Measurements from ENCODE around the gene NR2C1.

NR2C1 gene

DNA sequence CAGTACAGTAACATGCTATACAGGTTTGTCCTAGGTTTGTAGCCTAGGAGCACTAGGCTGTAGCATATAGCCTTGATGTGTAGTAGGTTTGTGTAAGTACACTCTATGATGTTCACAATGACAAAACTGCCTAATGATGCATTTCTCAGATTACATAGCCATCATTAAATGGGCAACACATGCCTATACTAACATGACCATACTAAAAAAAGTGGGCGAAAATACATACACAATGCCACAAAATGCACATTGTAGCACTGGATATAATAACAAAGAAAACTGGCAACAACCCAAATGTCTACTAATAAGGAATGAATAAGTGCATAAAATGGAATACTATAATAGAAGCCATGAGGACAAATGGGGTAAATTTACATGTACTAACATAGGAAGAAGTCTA is 38.7 kb downstream of the NR2C1 start:
- no peaks in the 10 kb centered on the region for H3K27me3 ChIP-seq (replicated peaks; ENCODE audit: insufficient read depth, low read length)
- no peak for DNase-seq
- H3K9me2 ChIP-seq (replicated peaks; ENCODE audit: insufficient read depth, low read length) = no peaks in the 10 kb centered on the region
- H4K20me1 ChIP-seq (ENCODE audit: insufficient read depth, low read length) = no peaks in the 10 kb centered on the region
- H3K4me3 ChIP-seq (ENCODE audit: low read length) = no peak overlapping the region
- H3K4me2 ChIP-seq (ENCODE audit: low read depth, low read length) = no peak overlapping the region
- no peak for TF ChIP-seq EZH2phosphoT487 (IDR thresholded peaks at IDR 0.05; ENCODE audit: low read length)
- no peaks in the 10 kb centered on the region for H3K4me1 ChIP-seq (ENCODE audit: low read length)
- H3K9me3 ChIP-seq (replicated peaks; ENCODE audit: insufficient read depth, low read length) = no peaks in the 10 kb centered on the region
- H3K27ac ChIP-seq (ENCODE audit: low read length) = no peak overlapping the region
- no peak overlapping the region for H3K9ac ChIP-seq (ENCODE audit: low read length)
- no peaks in the 10 kb centered on the region for H3K36me3 ChIP-seq (replicated peaks; ENCODE audit: insufficient read depth, low read length)
- no peak overlapping the region for H2AFZ ChIP-seq (ENCODE audit: low read length)
- no peaks in the 10 kb centered on the region for H3K79me2 ChIP-seq (ENCODE audit: low read length)
- H3F3A ChIP-seq (ENCODE audit: insufficient read depth, low read length) = no peaks in the 10 kb centered on the region

DNA sequence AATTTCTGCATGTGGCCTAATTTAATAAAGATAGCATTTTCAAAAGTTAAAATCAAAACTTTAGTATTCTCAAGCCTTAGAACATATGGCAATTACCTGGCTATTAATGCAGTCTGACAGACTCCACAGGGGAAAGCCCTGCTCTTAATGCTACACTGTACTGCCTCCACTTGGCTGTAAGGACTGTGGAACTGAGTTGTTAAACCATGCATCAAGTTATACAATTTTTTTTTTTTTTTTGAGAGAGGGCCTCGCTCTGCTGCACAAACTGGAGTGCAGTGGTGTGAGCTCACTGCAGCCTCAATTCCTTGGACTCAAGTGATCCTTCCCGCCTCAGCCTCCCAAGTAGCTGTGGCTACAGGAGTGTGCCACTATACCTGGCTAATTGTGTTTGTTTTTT is 50.9 kb downstream of the NR2C1 start:
- Histone ChIP-seq H2AFZ (ENCODE audit: low read length) (no peak overlapping the region), H3K4me3 (ENCODE audit: low read length) (no peak overlapping the region), H3K36me3 (replicated peaks; ENCODE audit: insufficient read depth, low read length) (no peaks in the 10 kb centered on the region; the same call in 1 of the 2 replicates), H4K20me1 (ENCODE audit: insufficient read depth, low read length) (no peaks in the 10 kb centered on the region), H3K79me2 (ENCODE audit: low read length) (no peaks in the 10 kb centered on the region), H3F3A (ENCODE audit: insufficient read depth, low read length) (no peaks in the 10 kb centered on the region), H3K9me2 (replicated peaks; ENCODE audit: insufficient read depth, low read length) (no peaks in the 10 kb centered on the region), H3K27me3 (replicated peaks; ENCODE audit: insufficient read depth, low read length) (no peaks in the 10 kb centered on the region), H3K27ac (ENCODE audit: low read length) (no peak overlapping the region), H3K4me1 (ENCODE audit: low read length) (no peaks in the 10 kb centered on the region), H3K9me3 (replicated peaks; ENCODE audit: insufficient read depth, low read length) (no peaks in the 10 kb centered on the region), H3K4me2 (ENCODE audit: low read depth, low read length) (no peak overlapping the region), H3K9ac (ENCODE audit: low read length) (no peak overlapping the region)
- no peak for TF ChIP-seq EZH2 (optimal IDR thresholded peaks at IDR 0.05; ENCODE audit: low read depth, low read length)
- TF ChIP-seq, protein P1, sequence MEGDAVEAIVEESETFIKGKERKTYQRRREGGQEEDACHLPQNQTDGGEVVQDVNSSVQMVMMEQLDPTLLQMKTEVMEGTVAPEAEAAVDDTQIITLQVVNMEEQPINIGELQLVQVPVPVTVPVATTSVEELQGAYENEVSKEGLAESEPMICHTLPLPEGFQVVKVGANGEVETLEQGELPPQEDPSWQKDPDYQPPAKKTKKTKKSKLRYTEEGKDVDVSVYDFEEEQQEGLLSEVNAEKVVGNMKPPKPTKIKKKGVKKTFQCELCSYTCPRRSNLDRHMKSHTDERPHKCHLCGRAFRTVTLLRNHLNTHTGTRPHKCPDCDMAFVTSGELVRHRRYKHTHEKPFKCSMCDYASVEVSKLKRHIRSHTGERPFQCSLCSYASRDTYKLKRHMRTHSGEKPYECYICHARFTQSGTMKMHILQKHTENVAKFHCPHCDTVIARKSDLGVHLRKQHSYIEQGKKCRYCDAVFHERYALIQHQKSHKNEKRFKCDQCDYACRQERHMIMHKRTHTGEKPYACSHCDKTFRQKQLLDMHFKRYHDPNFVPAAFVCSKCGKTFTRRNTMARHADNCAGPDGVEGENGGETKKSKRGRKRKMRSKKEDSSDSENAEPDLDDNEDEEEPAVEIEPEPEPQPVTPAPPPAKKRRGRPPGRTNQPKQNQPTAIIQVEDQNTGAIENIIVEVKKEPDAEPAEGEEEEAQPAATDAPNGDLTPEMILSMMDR (IDR thresholded peaks at IDR 0.05; ENCODE audit: low read length) = no peak
- TF ChIP-seq EZH2phosphoT487 (IDR thresholded peaks at IDR 0.05; ENCODE audit: low read length) = no peak
- DNase-seq = no peak

DNA sequence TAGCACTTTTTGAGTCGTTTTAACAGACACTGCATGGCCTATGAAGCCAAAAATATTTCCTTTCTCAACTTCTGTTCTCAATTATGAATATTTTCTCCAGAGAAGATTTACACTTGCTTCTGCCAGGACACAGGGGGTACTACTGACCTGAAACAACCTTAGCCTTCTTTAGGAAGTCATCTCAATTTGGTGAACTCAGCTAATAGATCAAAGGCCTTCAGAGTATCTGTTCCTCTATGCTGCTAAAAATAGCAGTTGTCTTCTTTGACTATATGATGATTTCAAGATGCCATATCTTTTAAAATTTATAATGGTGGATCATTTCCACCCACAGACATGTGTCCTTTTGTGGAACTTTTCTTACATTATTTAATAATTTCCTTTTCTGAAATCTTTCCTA is 55.9 kb downstream of the NR2C1 start:
- no peak for DNase-seq
- Histone ChIP-seq H3K4me3 (ENCODE audit: low read length) (no peak overlapping the region), H3K27ac (ENCODE audit: low read length) (no peak overlapping the region), H3K4me1 (ENCODE audit: low read length) (no peaks in the 10 kb centered on the region), H3K36me3 (replicated peaks; ENCODE audit: insufficient read depth, low read length) (no peaks in the 10 kb centered on the region), H4K20me1 (ENCODE audit: insufficient read depth, low read length) (no peaks in the 10 kb centered on the region), H3K9ac (ENCODE audit: low read length) (no peak overlapping the region), H2AFZ (ENCODE audit: low read length) (no peak overlapping the region), H3K4me2 (ENCODE audit: low read depth, low read length) (no peak overlapping the region), H3K9me2 (replicated peaks; ENCODE audit: insufficient read depth, low read length) (no peaks in the 10 kb centered on the region; the same call in 1 of the 2 replicates), H3K9me3 (replicated peaks; ENCODE audit: insufficient read depth, low read length) (no peaks in the 10 kb centered on the region), H3F3A (ENCODE audit: insufficient read depth, low read length) (no peaks in the 10 kb centered on the region), H3K27me3 (replicated peaks; ENCODE audit: insufficient read depth, low read length) (no peaks in the 10 kb centered on the region), H3K79me2 (ENCODE audit: low read length) (no peaks in the 10 kb centered on the region)
- TF ChIP-seq EZH2 (optimal IDR thresholded peaks at IDR 0.05; ENCODE audit: low read depth, low read length) = no peak
- TF ChIP-seq, protein P1 (IDR thresholded peaks at IDR 0.05; ENCODE audit: low read length) = no peak
- TF ChIP-seq EZH2phosphoT487 (IDR thresholded peaks at IDR 0.05; ENCODE audit: low read length) = no peak

DNA sequence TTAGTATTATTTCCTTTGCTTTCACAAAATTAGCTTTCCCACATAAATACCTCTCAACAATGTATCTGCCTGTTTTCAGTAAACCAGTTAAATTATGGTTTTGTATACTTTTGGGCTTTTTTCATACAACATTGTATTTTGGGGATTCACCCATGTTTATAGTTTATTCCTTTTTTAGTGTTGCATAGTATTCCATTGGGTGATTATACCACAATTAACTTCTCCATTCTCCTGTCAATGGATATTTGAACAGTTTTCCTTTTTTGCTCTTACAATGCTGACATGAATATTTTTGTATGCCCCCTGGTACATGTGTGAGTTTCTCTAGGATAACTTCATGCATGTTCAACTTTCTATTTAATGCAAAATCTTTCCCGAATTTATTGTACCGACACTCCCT is 57.3 kb downstream of the NR2C1 start:
- Histone ChIP-seq H3F3A (ENCODE audit: insufficient read depth, low read length) (no peaks in the 10 kb centered on the region), H3K4me1 (ENCODE audit: low read length) (no peaks in the 10 kb centered on the region), H3K36me3 (replicated peaks; ENCODE audit: insufficient read depth, low read length) (no peaks in the 10 kb centered on the region), H3K27me3 (replicated peaks; ENCODE audit: insufficient read depth, low read length) (no peaks in the 10 kb centered on the region), H3K4me2 (ENCODE audit: low read depth, low read length) (no peak overlapping the region), H3K79me2 (ENCODE audit: low read length) (no peaks in the 10 kb centered on the region), H2AFZ (ENCODE audit: low read length) (no peak overlapping the region), H3K9me3 (replicated peaks; ENCODE audit: insufficient read depth, low read length) (no peaks in the 10 kb centered on the region), H3K9ac (ENCODE audit: low read length) (no peak overlapping the region), H3K9me2 (replicated peaks; ENCODE audit: insufficient read depth, low read length) (no peaks in the 10 kb centered on the region; the same call in 1 of the 2 replicates), H3K4me3 (ENCODE audit: low read length) (no peak overlapping the region), H4K20me1 (ENCODE audit: insufficient read depth, low read length) (no peaks in the 10 kb centered on the region), H3K27ac (ENCODE audit: low read length) (no peak overlapping the region)
- DNase-seq = no peak
- TF ChIP-seq, protein P1 (IDR thresholded peaks at IDR 0.05; ENCODE audit: low read length) = no peak
- TF ChIP-seq EZH2 (optimal IDR thresholded peaks at IDR 0.05; ENCODE audit: low read depth, low read length) (no peak), EZH2phosphoT487 (IDR thresholded peaks at IDR 0.05; ENCODE audit: low read length) (no peak)

Measured in MM.1S (cell line).